ENCODE data around the gene PCDHGB3. TPM values are rescaled to one million over a fixed set of nuclear protein-coding genes. Genes with fewer than 3 reads are reported as not detected.
A peak's percentile ranks its signal among the peaks of the same experiment; 100 is the strongest.

The PCDHGB3 gene
- total RNA-seq, 1 experiment from 2014 or later: 0.49 TPM

DNA sequence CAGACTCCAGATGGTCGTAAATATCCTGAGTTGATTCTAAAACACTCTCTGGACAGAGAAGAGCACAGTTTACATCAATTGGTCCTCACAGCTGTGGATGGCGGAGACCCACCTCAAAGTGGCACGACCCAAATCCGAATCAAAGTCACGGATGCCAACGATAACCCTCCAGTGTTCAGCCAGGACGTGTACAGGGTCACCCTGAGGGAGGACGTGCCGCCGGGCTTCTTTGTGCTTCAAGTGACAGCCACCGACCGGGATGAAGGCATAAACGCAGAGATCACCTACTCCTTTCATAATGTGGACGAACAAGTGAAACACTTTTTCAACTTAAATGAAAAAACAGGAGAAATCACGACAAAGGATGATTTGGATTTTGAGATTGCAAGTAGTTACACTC is 9.4 kb upstream of the PCDHGB3 start:
- no peak for TF ChIP-seq TCF7L2 (IDR thresholded peaks at IDR 0.05; ENCODE audit: low read depth, low read length)
- no peak for TF ChIP-seq SIN3A (IDR thresholded peaks at IDR 0.05; ENCODE audit: borderline replicate concordance, insufficient read depth, low read depth, low read length)
- in situ Hi-C loops (cut with HindIII; ENCODE audit: low pct_unique_long_range_greater_than_20kb, low sequenced_read_pairs) (no loop called here), intact Hi-C loops (cut with micrococcal nuclease; ENCODE audit: unreplicated experiment) (loop anchor here (10.0 kb wide), 1 partner anchor 54 kb away; the partner anchor contains the start of genes PCDHGA10 and PCDHGB7)
- Histone ChIP-seq H3K4me1 (ENCODE audit: control insufficient read depth, insufficient read depth, low read length) (no peaks in the 10 kb centered on the region), H3K4me3 (ENCODE audit: low read depth in 2 of 2, low read length in 2 of 2) (peak overlapping the region in 1 of 2 experiments; percentile 82; a peak in 3 of 4 replicates), H3K27ac (ENCODE audit: low read length) (no peak overlapping the region), H3K36me3 (ENCODE audit: control insufficient read depth, insufficient read depth, low read length) (no peaks in the 10 kb centered on the region), H3K9me3 (ENCODE audit: control insufficient read depth, insufficient read depth, low read depth, low read length) (peaks cover 13% of the 10 kb centered on the region; the same call in 1 of the 2 replicates), H3K27me3 (ENCODE audit: control insufficient read depth, insufficient read depth, low read length) (no peaks in the 10 kb centered on the region)
- BruUV-seq (replicated peaks): no TSS peak
- ChIA-PET CTCF (interaction anchor here (0.6 to 1.0 kb wide), 3 partner anchors 52 to 137 kb away, joined by 3 to 6 read pairs (median 3); partner anchors contain the start of genes PCDHB14, PCDHGA10 and PCDHGB7), POLR2A (no interaction called here)
- ATAC-seq (no peak), DNase-seq (ENCODE audit: low read depth, low spot score) (no peak)

DNA sequence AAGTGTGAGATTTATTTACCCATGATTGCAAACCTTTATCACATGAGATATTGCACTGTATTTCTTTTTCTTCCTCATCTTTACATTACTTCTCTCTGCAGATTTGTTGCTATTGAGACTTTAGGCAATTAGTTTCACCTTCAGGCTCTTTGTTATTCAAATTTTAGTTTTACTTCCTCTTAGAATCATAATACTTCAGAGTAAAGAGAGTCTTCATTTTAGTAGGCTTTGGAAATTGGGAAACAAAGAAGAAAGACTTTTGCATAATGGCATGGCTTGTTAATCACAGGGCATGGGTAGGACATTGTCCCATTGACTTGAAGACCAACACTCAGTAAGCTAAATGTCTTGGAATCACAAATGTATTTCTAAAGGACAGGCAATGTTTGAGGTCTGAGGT is 7.3 kb upstream of the PCDHGB3 start:
- in situ Hi-C loops (cut with HindIII; ENCODE audit: low pct_unique_long_range_greater_than_20kb, low sequenced_read_pairs): no loop called here
- Histone ChIP-seq H3K4me3 (ENCODE audit: low read depth in 2 of 2, low read length in 2 of 2) (no peak overlapping the region), H3K9me3 (ENCODE audit: control insufficient read depth, insufficient read depth, low read depth, low read length) (peaks cover 13% of the 10 kb centered on the region; the same call in 1 of the 2 replicates), H3K36me3 (ENCODE audit: control insufficient read depth, insufficient read depth, low read length) (no peaks in the 10 kb centered on the region), H3K27ac (ENCODE audit: low read length) (no peak overlapping the region), H3K4me1 (ENCODE audit: control insufficient read depth, insufficient read depth, low read length) (no peaks in the 10 kb centered on the region), H3K27me3 (ENCODE audit: control insufficient read depth, insufficient read depth, low read length) (no peaks in the 10 kb centered on the region)
- ATAC-seq: no peak
- TF ChIP-seq SIN3A (IDR thresholded peaks at IDR 0.05; ENCODE audit: borderline replicate concordance, insufficient read depth, low read depth, low read length) (no peak), POLR2AphosphoS5 (IDR thresholded peaks at IDR 0.05; ENCODE audit: low read depth, low read length) (no peak), TCF7L2 (IDR thresholded peaks at IDR 0.05; ENCODE audit: low read depth, low read length) (no peak), REST (IDR thresholded peaks at IDR 0.05; ENCODE audit: insufficient read depth in 1 of 2, low read depth in 2 of 2, low read length in 1 of 2) (no peak), CTCF (IDR thresholded peaks at IDR 0.05) (no peak)
- intact Hi-C loops (cut with micrococcal nuclease; ENCODE audit: unreplicated experiment): loop anchor here (10.0 kb wide), 1 partner anchor 52 kb away; the partner anchor contains the start of genes PCDHGA10 and PCDHGB7
- BruUV-seq (replicated peaks): no TSS peak
- POLR2A ChIA-PET: no interaction called here
- CTCF ChIA-PET: no interaction called here
- no peak for DNase-seq (ENCODE audit: low read depth, low spot score)

DNA sequence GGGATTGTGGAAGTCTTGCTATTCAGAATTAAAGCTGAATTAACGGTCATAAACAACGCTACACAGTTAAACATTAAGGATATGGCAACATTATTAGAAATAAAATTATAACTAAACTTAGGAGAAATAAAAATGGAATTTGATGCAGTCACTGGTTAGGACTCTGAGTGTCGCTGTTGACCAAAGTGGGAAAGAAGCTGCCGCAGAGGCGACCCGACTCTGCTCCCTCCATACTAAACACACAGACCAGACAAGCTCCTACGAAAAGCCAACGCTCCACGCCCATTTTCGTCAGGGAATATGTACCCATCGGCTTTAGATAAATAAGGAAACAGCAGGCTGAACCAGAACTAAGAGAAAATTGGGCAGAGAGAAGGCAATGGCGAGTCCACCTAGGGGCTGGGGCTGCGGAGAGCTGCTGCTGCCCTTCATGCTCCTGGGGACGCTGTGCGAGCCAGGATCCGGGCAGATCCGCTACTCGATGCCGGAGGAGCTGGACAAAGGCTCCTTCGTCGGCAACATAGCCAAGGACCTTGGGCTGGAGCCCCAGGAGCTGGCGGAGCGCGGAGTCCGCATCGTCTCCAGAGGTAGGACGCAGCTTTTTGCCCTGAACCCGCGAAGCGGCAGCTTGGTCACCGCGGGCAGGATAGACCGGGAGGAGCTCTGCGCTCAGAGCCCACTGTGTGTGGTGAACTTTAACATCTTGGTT is 5.9 kb upstream of the PCDHGB3 start, which contains the start of gene PCDHGA5:
PCDHGA5 (plus strand) TSS at position 211 of the 709 bp plus-strand sequence; CDS start at position 380, 169 bp downstream.
- H3K4me3 ChIP-seq (ENCODE audit: low read depth in 2 of 2, low read length in 2 of 2): no peak within 1 kb of the TSS
- no TSS peak for BruUV-seq (replicated peaks)
- CTCF ChIA-PET: interaction anchor here (1.5 kb wide), 1 partner anchor 14 kb away, joined by 6 read pairs; the partner anchor contains the start of gene PCDHGB1
- peaks cover 13% of the 10 kb centered on the region; the same call in 1 of the 2 replicates for H3K9me3 ChIP-seq (ENCODE audit: control insufficient read depth, insufficient read depth, low read depth, low read length)
- ATAC-seq: no peak
- TF ChIP-seq REST (IDR thresholded peaks at IDR 0.05; ENCODE audit: insufficient read depth in 1 of 2, low read depth in 2 of 2, low read length in 1 of 2): no peak
- TF ChIP-seq POLR2AphosphoS5 (IDR thresholded peaks at IDR 0.05; ENCODE audit: low read depth, low read length): no peak
- TF ChIP-seq SIN3A (IDR thresholded peaks at IDR 0.05; ENCODE audit: borderline replicate concordance, insufficient read depth, low read depth, low read length): no peak
- TF ChIP-seq TCF7L2 (IDR thresholded peaks at IDR 0.05; ENCODE audit: low read depth, low read length): no peak
- TF ChIP-seq CTCF (IDR thresholded peaks at IDR 0.05): no peak
- H3K4me1 ChIP-seq (ENCODE audit: control insufficient read depth, insufficient read depth, low read length): no peaks in the 10 kb centered on the region
- H3K36me3 ChIP-seq (ENCODE audit: control insufficient read depth, insufficient read depth, low read length): no peaks in the 10 kb centered on the region
- in situ Hi-C loops (cut with HindIII; ENCODE audit: low pct_unique_long_range_greater_than_20kb, low sequenced_read_pairs) (no loop called here), intact Hi-C loops (cut with micrococcal nuclease; ENCODE audit: unreplicated experiment) (loop anchor here (10.0 kb wide), 1 partner anchor 51 kb away; the partner anchor contains the start of genes PCDHGA10 and PCDHGB7)
- H3K27ac ChIP-seq (ENCODE audit: low read length): no peak within 1 kb of the TSS
- no peaks in the 10 kb centered on the region for H3K27me3 ChIP-seq (ENCODE audit: control insufficient read depth, insufficient read depth, low read length)
- POLR2A ChIA-PET: no interaction called here
- no peak for DNase-seq (ENCODE audit: low read depth, low spot score)
